Neural cell (in vitro differentiated cells): ENCODE measurements around the gene CTNNA2. TPM values are rescaled to one million over a fixed set of nuclear protein-coding genes. Genes with fewer than 3 reads are reported as not detected.

Source experiments
- H2AFZ ChIP-seq: fragments of 200-600, 300-800 bp; sonication (generic), shearing (Covaris generic); 2 replicates; pipeline ENCODE4 v1.6.0; 2014; ENCODE audit warnings: low read depth, mild to moderate bottlenecking, antibody characterized with exemption, low read length, moderate library complexity
- H3F3A ChIP-seq: fragments of 200-600 bp; shearing (Covaris generic); 2 replicates; pipeline ENCODE4 v1.6.1; 2016; ENCODE audit warnings: mild to moderate bottlenecking, moderate library complexity, mixed read lengths, antibody characterized with exemption, low read length; ENCODE audit not compliant: insufficient read depth, poor library complexity, severe bottlenecking
- H3K27ac ChIP-seq: fragments of 200-600, 300-800 bp; sonication (generic), shearing (Covaris generic); 2 replicates; pipeline ENCODE4 v1.5.1; 2014; ENCODE audit warnings: mild to moderate bottlenecking, low read length, moderate library complexity
- H3K27me3 ChIP-seq: fragments of 300-800, 200-600 bp; sonication (generic), shearing (Covaris generic); 2 replicates; pipeline ENCODE4 v1.6.0; 2014; ENCODE audit warnings: mild to moderate bottlenecking, low read depth, low read length, moderate library complexity; ENCODE audit not compliant: insufficient read depth
- H3K36me3 ChIP-seq: fragments of 300-800, 200-600 bp; sonication (generic), shearing (Covaris generic); 2 replicates; pipeline ENCODE4 v1.5.1; 2014; ENCODE audit warnings: mild to moderate bottlenecking, antibody characterized with exemption, low read length, moderate library complexity; ENCODE audit not compliant: insufficient read depth
- H3K4me2 ChIP-seq: fragments of 300-800, 200-600 bp; sonication (generic), shearing (Covaris generic); 2 replicates; pipeline ENCODE4 v1.6.0; 2014; ENCODE audit warnings: mild to moderate bottlenecking, low read length
- H3K4me3 ChIP-seq: fragments of 300-800, 200-600 bp; sonication (generic), shearing (Covaris generic); 2 replicates; pipeline ENCODE4 v1.5.1; 2014; ENCODE audit warnings: mild to moderate bottlenecking, low read length, moderate library complexity
- H3K79me2 ChIP-seq: fragments of 200-600 bp; shearing (Covaris generic); replicated peaks from 2 replicates; pipeline ENCODE4 v1.6.0; 2014; ENCODE audit warnings: mild to moderate bottlenecking, low read length, moderate library complexity; ENCODE audit not compliant: insufficient read depth
- H3K9ac ChIP-seq: fragments of 300-800, 200-600 bp; sonication (generic), shearing (Covaris generic); 2 replicates; pipeline ENCODE4 v1.6.1; 2016; ENCODE audit warnings: mild to moderate bottlenecking, low read length, mixed read lengths
- H3K9me2 ChIP-seq: fragments of 200-600 bp; shearing (Covaris generic); 2 replicates; pipeline ENCODE4 v1.6.1; 2016; ENCODE audit warnings: mild to moderate bottlenecking, low read length, mixed read lengths; ENCODE audit not compliant: insufficient read depth
- H3K9me3 ChIP-seq: fragments of 200-600, 300-800 bp; sonication (generic), shearing (Covaris generic); 2 replicates; pipeline ENCODE4 v1.6.1; 2016; ENCODE audit warnings: mild to moderate bottlenecking, mixed run types, low read length, moderate library complexity, mixed read lengths
- H4K20me1 ChIP-seq: fragments of 200-600 bp; shearing (Covaris generic); 2 replicates; pipeline ENCODE4 v1.6.1; 2016; ENCODE audit warnings: mild to moderate bottlenecking, mixed run types; ENCODE audit not compliant: insufficient read depth
- EP300 ChIP-seq: fragments of 450-650 bp; conservative IDR thresholded peaks from 2 replicates; pipeline ENCODE4 v1.6.1; 2014; ENCODE audit warnings: antibody characterized with exemption, mild to moderate bottlenecking, moderate library complexity; ENCODE audit not compliant: poor library complexity, severe bottlenecking
- EZH2 ChIP-seq: fragments of 200-600, 300-800 bp; shearing (Covaris generic), sonication (generic); IDR thresholded peaks from 2 replicates; pipeline ENCODE4 v1.6.1; 2014; ENCODE audit warnings: antibody characterized with exemption, low read length, borderline replicate concordance, mild to moderate bottlenecking; ENCODE audit not compliant: insufficient read depth, poor library complexity, severe bottlenecking
- MXI1 ChIP-seq: fragments of 450-650 bp; conservative IDR thresholded peaks from 2 replicates; pipeline ENCODE4 v1.6.1; 2014; ENCODE audit warnings: antibody characterized with exemption, mild to moderate bottlenecking; ENCODE audit not compliant: poor library complexity, severe bottlenecking
- POLR2AphosphoS5 ChIP-seq: IDR thresholded peaks from 2 replicates; pipeline ENCODE4 v1.6.1; 2012
- RAD21 ChIP-seq: fragments of 450-650 bp; conservative IDR thresholded peaks from 2 replicates; pipeline ENCODE4 v1.6.1; 2014; ENCODE audit warnings: antibody characterized with exemption, mild to moderate bottlenecking, moderate library complexity
- SMC3 ChIP-seq: fragments of 450-650 bp; conservative IDR thresholded peaks from 2 replicates; pipeline ENCODE4 v1.6.1; 2014; ENCODE audit warnings: antibody characterized with exemption, mild to moderate bottlenecking, moderate library complexity; ENCODE audit not compliant: poor library complexity
- TAF1 ChIP-seq: IDR thresholded peaks from 2 replicates; pipeline ENCODE4 v1.6.1; 2012; ENCODE audit warnings: low read depth
- polyA plus RNA-seq: library from polyadenylated mRNA; depleted of rRNA; stranded (reverse); fragments of >200 nt; gene quantifications from 2 replicates; pipeline ENCODE4 v1.2.3, GENCODE V29; 2014
- TF ChIP-seq, protein P1 (sequence below): fragments of 450-650 bp; IDR thresholded peaks from 2 replicates; pipeline ENCODE4 v1.5.1; 2014; ENCODE audit warnings: antibody characterized with exemption, mild to moderate bottlenecking, moderate library complexity; ENCODE audit not compliant: poor library complexity, severe bottlenecking
- TF ChIP-seq, protein P2 (sequence below): IDR thresholded peaks from 2 replicates; pipeline ENCODE4 v1.6.1; 2012; ENCODE audit warnings: borderline replicate concordance

The CTNNA2 gene
- polyA plus RNA-seq, 1 donor from 2014 or later = 194 TPM

DNA sequence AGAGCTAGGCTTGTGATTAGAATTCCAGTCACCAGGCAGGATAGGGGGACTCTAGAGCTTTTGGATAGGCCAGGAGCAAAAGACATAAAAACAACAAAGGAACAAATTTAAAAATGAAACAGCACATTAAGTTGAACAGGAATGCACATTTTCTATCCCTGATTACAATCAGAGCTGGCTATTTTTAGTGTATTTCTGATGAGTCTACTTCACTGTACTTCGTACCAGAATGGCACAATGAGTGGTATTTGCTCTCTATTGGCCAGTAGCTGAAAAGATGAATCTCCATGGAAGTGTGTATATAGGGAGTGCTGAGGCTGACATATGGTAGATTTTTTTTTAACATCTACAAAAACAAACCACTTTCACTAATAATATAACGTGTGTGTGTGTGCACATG is 825.9 kb downstream of the CTNNA2 start:
- Histone ChIP-seq H3K9ac (no peak overlapping the region), H3K27ac (no peak overlapping the region), H3K9me3 (no peaks in the 10 kb centered on the region), H2AFZ (no peak overlapping the region), H3K4me3 (no peak overlapping the region), H3K36me3 (no peaks in the 10 kb centered on the region), H3K27me3 (no peaks in the 10 kb centered on the region), H4K20me1 (no peaks in the 10 kb centered on the region), H3K4me2 (no peak overlapping the region), H3K79me2 (no peaks in the 10 kb centered on the region), H3K9me2 (no peaks in the 10 kb centered on the region), H3F3A (no peaks in the 10 kb centered on the region)
- TF ChIP-seq, protein P1, sequence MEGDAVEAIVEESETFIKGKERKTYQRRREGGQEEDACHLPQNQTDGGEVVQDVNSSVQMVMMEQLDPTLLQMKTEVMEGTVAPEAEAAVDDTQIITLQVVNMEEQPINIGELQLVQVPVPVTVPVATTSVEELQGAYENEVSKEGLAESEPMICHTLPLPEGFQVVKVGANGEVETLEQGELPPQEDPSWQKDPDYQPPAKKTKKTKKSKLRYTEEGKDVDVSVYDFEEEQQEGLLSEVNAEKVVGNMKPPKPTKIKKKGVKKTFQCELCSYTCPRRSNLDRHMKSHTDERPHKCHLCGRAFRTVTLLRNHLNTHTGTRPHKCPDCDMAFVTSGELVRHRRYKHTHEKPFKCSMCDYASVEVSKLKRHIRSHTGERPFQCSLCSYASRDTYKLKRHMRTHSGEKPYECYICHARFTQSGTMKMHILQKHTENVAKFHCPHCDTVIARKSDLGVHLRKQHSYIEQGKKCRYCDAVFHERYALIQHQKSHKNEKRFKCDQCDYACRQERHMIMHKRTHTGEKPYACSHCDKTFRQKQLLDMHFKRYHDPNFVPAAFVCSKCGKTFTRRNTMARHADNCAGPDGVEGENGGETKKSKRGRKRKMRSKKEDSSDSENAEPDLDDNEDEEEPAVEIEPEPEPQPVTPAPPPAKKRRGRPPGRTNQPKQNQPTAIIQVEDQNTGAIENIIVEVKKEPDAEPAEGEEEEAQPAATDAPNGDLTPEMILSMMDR = no peak
- TF ChIP-seq TAF1 (no peak), RAD21 (no peak), EP300 (no peak), MXI1 (no peak)

DNA sequence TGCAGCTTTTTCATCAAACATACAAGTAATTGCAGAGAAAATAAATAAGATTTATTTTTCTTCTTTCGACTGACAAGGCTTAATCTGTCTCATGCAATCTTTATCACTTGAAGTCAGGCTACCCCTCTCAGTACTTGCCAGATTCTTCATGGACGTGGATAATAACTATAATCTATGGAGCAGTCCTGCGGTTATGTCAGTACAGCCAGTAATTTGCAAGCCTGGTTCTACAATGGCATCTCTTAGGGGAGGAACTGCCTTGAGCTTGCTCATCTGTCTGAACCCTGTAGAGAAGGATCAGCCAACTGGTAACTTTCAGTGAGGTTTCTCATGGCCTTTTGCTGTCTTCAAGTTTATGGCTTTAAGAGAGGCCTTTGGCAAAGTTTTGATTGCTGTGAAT is 827.2 kb downstream of the CTNNA2 start:
- Histone ChIP-seq H3K4me3 (no peak overlapping the region), H3K4me2 (no peak overlapping the region), H3K9me3 (no peaks in the 10 kb centered on the region), H3K27ac (no peak overlapping the region), H3K79me2 (no peaks in the 10 kb centered on the region), H3K27me3 (no peaks in the 10 kb centered on the region), H2AFZ (no peak overlapping the region), H3K9me2 (no peaks in the 10 kb centered on the region), H4K20me1 (no peaks in the 10 kb centered on the region), H3F3A (no peaks in the 10 kb centered on the region), H3K36me3 (no peaks in the 10 kb centered on the region), H3K9ac (no peak overlapping the region)
- TF ChIP-seq TAF1 (no peak), POLR2AphosphoS5 (peak; percentile 93), EP300 (peak; percentile 15)
- TF ChIP-seq, protein P2, sequence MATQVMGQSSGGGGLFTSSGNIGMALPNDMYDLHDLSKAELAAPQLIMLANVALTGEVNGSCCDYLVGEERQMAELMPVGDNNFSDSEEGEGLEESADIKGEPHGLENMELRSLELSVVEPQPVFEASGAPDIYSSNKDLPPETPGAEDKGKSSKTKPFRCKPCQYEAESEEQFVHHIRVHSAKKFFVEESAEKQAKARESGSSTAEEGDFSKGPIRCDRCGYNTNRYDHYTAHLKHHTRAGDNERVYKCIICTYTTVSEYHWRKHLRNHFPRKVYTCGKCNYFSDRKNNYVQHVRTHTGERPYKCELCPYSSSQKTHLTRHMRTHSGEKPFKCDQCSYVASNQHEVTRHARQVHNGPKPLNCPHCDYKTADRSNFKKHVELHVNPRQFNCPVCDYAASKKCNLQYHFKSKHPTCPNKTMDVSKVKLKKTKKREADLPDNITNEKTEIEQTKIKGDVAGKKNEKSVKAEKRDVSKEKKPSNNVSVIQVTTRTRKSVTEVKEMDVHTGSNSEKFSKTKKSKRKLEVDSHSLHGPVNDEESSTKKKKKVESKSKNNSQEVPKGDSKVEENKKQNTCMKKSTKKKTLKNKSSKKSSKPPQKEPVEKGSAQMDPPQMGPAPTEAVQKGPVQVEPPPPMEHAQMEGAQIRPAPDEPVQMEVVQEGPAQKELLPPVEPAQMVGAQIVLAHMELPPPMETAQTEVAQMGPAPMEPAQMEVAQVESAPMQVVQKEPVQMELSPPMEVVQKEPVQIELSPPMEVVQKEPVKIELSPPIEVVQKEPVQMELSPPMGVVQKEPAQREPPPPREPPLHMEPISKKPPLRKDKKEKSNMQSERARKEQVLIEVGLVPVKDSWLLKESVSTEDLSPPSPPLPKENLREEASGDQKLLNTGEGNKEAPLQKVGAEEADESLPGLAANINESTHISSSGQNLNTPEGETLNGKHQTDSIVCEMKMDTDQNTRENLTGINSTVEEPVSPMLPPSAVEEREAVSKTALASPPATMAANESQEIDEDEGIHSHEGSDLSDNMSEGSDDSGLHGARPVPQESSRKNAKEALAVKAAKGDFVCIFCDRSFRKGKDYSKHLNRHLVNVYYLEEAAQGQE = peak; percentile 36

DNA sequence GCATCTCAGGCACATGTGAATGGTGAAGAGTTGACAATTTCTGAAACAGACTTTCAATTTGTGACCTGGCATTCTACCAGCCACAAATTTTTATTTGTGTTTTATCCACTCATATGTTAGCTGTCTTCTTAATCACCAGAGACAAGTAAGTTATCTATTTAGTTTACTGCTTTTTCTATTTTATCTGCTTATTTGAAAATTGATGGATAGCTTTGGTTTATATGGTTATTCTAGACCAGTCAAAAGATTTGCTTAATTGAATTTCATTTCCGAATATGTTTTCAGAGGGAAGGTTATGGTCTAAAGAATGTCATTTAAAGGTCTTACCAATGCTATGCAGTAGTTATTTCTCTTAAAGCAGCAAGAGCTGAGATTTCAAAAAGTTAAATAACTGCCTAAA is 835.2 kb downstream of the CTNNA2 start:
- no peaks in the 10 kb centered on the region for H4K20me1 ChIP-seq
- no peak overlapping the region for H3K4me2 ChIP-seq
- TF ChIP-seq RAD21 (no peak), EZH2 (no peak), POLR2AphosphoS5 (no peak), TAF1 (no peak), EP300 (no peak), MXI1 (no peak), SMC3 (no peak)
- TF ChIP-seq, protein P1 = no peak
- TF ChIP-seq, protein P2 = no peak
- H3K36me3 ChIP-seq = no peaks in the 10 kb centered on the region
- H3K27ac ChIP-seq = no peak overlapping the region
- H3K4me3 ChIP-seq = no peak overlapping the region
- H2AFZ ChIP-seq = no peak overlapping the region
- no peaks in the 10 kb centered on the region for H3K9me3 ChIP-seq
- no peaks in the 10 kb centered on the region for H3F3A ChIP-seq
- no peaks in the 10 kb centered on the region for H3K79me2 ChIP-seq
- H3K9ac ChIP-seq = no peak overlapping the region
- H3K27me3 ChIP-seq = no peaks in the 10 kb centered on the region
- H3K9me2 ChIP-seq = no peaks in the 10 kb centered on the region
